Esophagus muscularis mucosa (tissue), 4 donors: ENCODE results near the gene MKRN2. TPM values are rescaled to one million over a fixed set of nuclear protein-coding genes. Genes with fewer than 3 reads are reported as not detected.

Source experiments
- DNase-seq: peaks from one replicate; pipeline ENCODE4 v3.0.0-alpha.2; 2017; ENCODE audit errors: extremely low spot score
- H3K27ac ChIP-seq, 4 donors: fragments of 200-600 bp; sonication (generic); replicated peaks in 1 of 4; 1 replicate in 3 of 4; 2 replicates in 1 of 4; pipeline ENCODE4 v1.5.1; 2016 to 2019; ENCODE audit warnings: mild to moderate bottlenecking in 1 of 4
- H3K27me3 ChIP-seq, 4 donors: fragments of 200-600 bp; sonication (generic); one replicate each; pipeline versions ENCODE4 v1.5.1 to v1.6.0; 2016 to 2019
- H3K36me3 ChIP-seq, 4 donors: fragments of 200-600 bp; sonication (generic); one replicate each; pipeline ENCODE4 v1.5.1; 2016 to 2019
- H3K4me1 ChIP-seq, 4 donors: fragments of 200-600 bp; sonication (generic); one replicate each; pipeline ENCODE4 v1.5.1; 2016 to 2019
- H3K4me3 ChIP-seq, 4 donors: fragments of 200-600 bp; sonication (generic); 1 replicate in 2 of 4; 2 replicates in 2 of 4; pipeline ENCODE4 v1.5.1; 2016 to 2019; ENCODE audit warnings: mild to moderate bottlenecking in 4 of 4, moderate library complexity in 1 of 4
- H3K9me3 ChIP-seq, 4 donors: fragments of 200-600 bp; sonication (generic); 1 replicate in 3 of 4; 2 replicates in 1 of 4; pipeline ENCODE4 v1.5.1; 2016 to 2019
- EP300 ChIP-seq: sonication (generic); formaldehyde crosslinking; IDR thresholded peaks from one replicate; pipeline ENCODE4 v1.6.1; 2017; ENCODE audit warnings: antibody characterized with exemption
- POLR2A ChIP-seq: fragments of 450-650 bp; IDR thresholded peaks from one replicate; pipeline ENCODE4 v1.6.1; 2017; ENCODE audit warnings: antibody characterized with exemption, moderate library complexity, mild to moderate bottlenecking, low read depth
- POLR2AphosphoS5 ChIP-seq, 2 donors: sonication (generic); formaldehyde crosslinking; IDR thresholded peaks; one replicate each; pipeline ENCODE4 v1.6.1; 2017; ENCODE audit warnings: antibody characterized with exemption in 2 of 2
- WGBS: methylation state at CpG from one replicate; pipeline ENCODE4 v1.1.5; 2018; 5-methylcytosine and 5-hydroxymethylcytosine counted together
- intact Hi-C: fragments of 100-400 bp; cut with DNase I; formaldehyde crosslinking; loops from one replicate; pipeline ENCODE4 v1.15.1; 2023
- total RNA-seq, 4 donors: library from RNA; depleted of rRNA; stranded (reverse); fragments of >200 nt; gene quantifications; one replicate each; pipeline versions ENCODE4 v1.1.0 to v1.2.1, GENCODE V29; 2016
- TF ChIP-seq, protein P1 (sequence below), 3 experiments: fragments of 200-600 bp in 2 of 3; fragments of 450-650 bp in 1 of 3; sonication (generic) in 2 of 3; IDR thresholded peaks; one replicate each; pipeline ENCODE4 v1.5.1; 2017 to 2019; ENCODE audit warnings: antibody characterized with exemption in 3 of 3, mild to moderate bottlenecking in 2 of 3, moderate library complexity in 1 of 3

MKRN2 gene
- total RNA-seq, 4 donors from 2014 or later, result 29.5 to 55.1 (median 38.0) TPM

DNA sequence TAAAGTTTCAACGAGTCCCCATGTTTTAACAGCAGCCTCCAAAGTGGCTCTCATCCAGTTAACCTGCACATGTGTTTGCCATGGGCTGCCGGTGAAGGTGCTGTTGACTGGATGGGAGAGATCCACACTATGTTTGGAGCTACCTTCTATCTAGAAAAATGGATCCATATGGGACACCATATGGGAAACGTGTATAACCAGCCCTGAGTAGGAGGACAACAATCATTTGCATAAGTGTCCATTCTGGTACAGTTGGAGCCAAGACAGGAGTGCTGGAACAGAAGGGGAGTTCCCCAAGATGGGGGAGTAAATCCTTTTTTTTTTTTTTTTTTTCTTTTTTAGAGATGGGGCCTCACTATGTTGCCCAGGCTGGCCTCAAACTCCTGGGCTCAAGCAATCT is 36.6 kb downstream of the MKRN2 start:
- 91% methylated on average over 3 of the region's 3 CpGs for WGBS
- Histone ChIP-seq H3K36me3 (peaks cover 32 to 99% (median 98%) of the 10 kb centered on the region in 4 donors), H3K4me3 (no peak overlapping the region), H3K27ac (no peak overlapping the region), H3K4me1 (peaks cover 0 to 7% (median 0%) of the 10 kb centered on the region in 4 donors), H3K9me3 (no peaks in the 10 kb centered on the region), H3K27me3 (no peaks in the 10 kb centered on the region)
- intact Hi-C loops, result no loop called here
- TF ChIP-seq EP300 (no peak), POLR2A (no peak), POLR2AphosphoS5 (IDR thresholded peaks at IDR 0.05) (no peak)
- TF ChIP-seq, protein P1, sequence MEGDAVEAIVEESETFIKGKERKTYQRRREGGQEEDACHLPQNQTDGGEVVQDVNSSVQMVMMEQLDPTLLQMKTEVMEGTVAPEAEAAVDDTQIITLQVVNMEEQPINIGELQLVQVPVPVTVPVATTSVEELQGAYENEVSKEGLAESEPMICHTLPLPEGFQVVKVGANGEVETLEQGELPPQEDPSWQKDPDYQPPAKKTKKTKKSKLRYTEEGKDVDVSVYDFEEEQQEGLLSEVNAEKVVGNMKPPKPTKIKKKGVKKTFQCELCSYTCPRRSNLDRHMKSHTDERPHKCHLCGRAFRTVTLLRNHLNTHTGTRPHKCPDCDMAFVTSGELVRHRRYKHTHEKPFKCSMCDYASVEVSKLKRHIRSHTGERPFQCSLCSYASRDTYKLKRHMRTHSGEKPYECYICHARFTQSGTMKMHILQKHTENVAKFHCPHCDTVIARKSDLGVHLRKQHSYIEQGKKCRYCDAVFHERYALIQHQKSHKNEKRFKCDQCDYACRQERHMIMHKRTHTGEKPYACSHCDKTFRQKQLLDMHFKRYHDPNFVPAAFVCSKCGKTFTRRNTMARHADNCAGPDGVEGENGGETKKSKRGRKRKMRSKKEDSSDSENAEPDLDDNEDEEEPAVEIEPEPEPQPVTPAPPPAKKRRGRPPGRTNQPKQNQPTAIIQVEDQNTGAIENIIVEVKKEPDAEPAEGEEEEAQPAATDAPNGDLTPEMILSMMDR (IDR thresholded peaks at IDR 0.05), result no peak
- DNase-seq, result no peak

DNA sequence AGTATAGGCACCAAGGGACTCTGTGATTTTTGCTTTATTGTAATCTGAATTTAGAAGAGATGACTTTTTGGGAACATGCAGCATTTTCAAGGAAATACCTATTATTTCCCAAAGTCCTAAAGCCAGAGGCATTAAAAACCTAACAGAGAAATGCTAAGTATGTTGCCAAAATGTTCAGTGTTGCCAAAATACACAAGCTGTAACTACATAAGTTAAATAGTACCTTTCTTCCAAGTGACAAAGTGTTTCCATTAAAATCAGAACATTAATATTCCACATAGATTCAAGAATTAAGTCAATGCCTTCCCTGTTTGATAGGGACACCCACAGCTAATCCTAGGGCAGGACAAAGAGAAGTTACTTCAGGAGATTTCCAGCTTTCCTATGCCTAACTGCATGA is 42.0 kb downstream of the MKRN2 start:
- intact Hi-C loops, result no loop called here
- H3K27ac ChIP-seq, result no peak overlapping the region
- TF ChIP-seq POLR2A, result no peak
- TF ChIP-seq EP300, result no peak
- TF ChIP-seq, protein P1 (IDR thresholded peaks at IDR 0.05), result no peak
- no peak for TF ChIP-seq POLR2AphosphoS5 (IDR thresholded peaks at IDR 0.05)
- H3K36me3 ChIP-seq, result peaks cover 48 to 97% (median 83%) of the 10 kb centered on the region in 4 donors
- no peak for DNase-seq
- no peak overlapping the region for H3K4me3 ChIP-seq
- peaks cover 0 to 9% (median 2%) of the 10 kb centered on the region in 4 donors for H3K4me1 ChIP-seq
- no peaks in the 10 kb centered on the region for H3K9me3 ChIP-seq
- H3K27me3 ChIP-seq, result no peaks in the 10 kb centered on the region

DNA sequence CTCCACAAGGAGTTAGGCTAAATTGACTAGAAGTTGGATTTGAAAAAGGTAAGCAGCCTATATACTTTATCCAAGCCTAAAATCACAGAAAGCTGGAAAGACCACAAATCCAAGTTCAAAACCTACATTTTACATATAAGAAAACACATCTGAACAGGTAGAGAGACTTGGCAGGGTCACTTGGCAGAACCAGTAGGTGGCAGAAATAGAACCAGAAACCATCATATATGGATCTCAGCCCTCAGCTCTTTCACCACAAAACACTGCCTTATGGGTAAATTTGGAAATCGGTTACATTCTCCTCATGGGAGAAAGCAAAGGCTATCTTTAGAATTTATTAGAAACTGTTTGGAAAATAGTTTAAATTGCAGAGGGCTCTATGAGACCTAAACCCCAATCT is 44.2 kb downstream of the MKRN2 start:
- intact Hi-C loops, result no loop called here
- peaks cover 49 to 97% (median 76%) of the 10 kb centered on the region in 4 donors for H3K36me3 ChIP-seq
- 73% methylated on average over 1 of the region's 1 CpG for WGBS

DNA sequence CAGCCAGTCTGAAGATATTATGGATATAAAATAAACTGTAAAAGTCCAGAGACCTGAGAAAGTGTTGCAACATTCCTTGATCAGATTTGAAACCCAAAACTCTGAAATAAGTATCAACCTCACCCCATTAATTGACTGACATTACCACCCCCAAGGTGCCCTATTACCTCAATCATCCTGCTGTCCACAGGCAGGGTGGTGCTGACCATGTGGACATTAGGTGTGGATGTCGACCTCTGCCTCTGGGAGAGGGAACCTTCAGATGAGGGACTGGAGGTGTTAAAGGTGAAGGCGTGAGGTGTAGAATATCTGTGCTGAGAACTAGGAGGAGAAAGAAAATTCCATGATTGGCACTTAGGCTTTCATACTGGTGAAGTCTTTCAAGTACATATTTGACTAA is 47.1 kb downstream of the MKRN2 start:
- TF ChIP-seq POLR2A, result no peak
- TF ChIP-seq POLR2AphosphoS5 (IDR thresholded peaks at IDR 0.05), result no peak
- TF ChIP-seq EP300, result no peak
- TF ChIP-seq, protein P1 (IDR thresholded peaks at IDR 0.05), result no peak
- no peak for DNase-seq
- intact Hi-C loops, result no loop called here
- Histone ChIP-seq H3K36me3 (peaks cover 55 to 98% (median 78%) of the 10 kb centered on the region in 4 donors), H3K9me3 (no peaks in the 10 kb centered on the region), H3K27me3 (no peaks in the 10 kb centered on the region), H3K27ac (no peak overlapping the region), H3K4me3 (no peak overlapping the region), H3K4me1 (peaks cover 0 to 9% (median 3%) of the 10 kb centered on the region in 4 donors)
- WGBS, result 92% methylated on average over 2 of the region's 2 CpGs

More for the DNA sequence above, 44.2 kb downstream of the MKRN2 start:
- Histone ChIP-seq H3K27me3 (no peaks in the 10 kb centered on the region), H3K4me3 (no peak overlapping the region), H3K9me3 (no peaks in the 10 kb centered on the region), H3K27ac (no peak overlapping the region), H3K4me1 (peaks cover 0 to 9% (median 4%) of the 10 kb centered on the region in 4 donors)
- no peak for DNase-seq
- TF ChIP-seq, protein P1 (IDR thresholded peaks at IDR 0.05), result peak in 1 of 3 experiments; percentile 2
- TF ChIP-seq POLR2AphosphoS5 (IDR thresholded peaks at IDR 0.05), result no peak

DNA sequence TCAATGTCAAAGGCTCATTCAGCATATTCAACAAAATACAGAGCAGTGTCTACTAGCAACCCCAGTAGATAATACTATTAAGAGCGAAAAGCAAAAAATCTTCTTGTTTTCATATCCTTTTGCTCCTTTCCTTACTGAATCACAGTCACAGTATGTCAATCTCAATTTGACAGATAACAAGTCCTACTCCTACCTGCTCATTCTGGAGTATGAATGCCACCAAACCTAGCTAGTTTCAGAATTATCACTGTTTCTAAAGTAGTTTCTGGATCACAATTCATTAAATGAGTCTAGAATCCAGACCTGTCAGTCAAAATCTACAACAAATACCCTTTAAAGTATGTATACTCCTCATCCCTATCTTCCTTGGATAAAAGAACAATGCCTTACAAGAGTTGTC is 51.5 kb downstream of the MKRN2 start:
- 100% methylated on average over 1 of the region's 1 CpG for WGBS
- intact Hi-C loops, result no loop called here
- DNase-seq, result no peak
- no peak for TF ChIP-seq POLR2AphosphoS5 (IDR thresholded peaks at IDR 0.05)
- no peak for TF ChIP-seq POLR2A
- no peak for TF ChIP-seq EP300
- Histone ChIP-seq H3K4me3 (no peak overlapping the region), H3K9me3 (no peaks in the 10 kb centered on the region), H3K4me1 (peaks cover 0 to 8% (median 2%) of the 10 kb centered on the region in 4 donors), H3K36me3 (peaks cover 42 to 81% (median 59%) of the 10 kb centered on the region in 4 donors), H3K27ac (no peak overlapping the region), H3K27me3 (no peaks in the 10 kb centered on the region)
